Smooth muscle cell (in vitro differentiated cells): Measurements from ENCODE around the gene USP34. TPM values are rescaled to one million over a fixed set of nuclear protein-coding genes. Genes with fewer than 3 reads are reported as not detected.
"Not testable (repeated sequence)": the region's sequence is repeated elsewhere in the genome, so short reads cannot be mapped to it uniquely, and the experiment has no call there.

Source experiments
- DNase-seq: peaks from one replicate; lab custom pipeline; 2025; ENCODE audit not compliant: unreplicated experiment; lab: John Stamatoyannopoulos, UW
- H2AFZ ChIP-seq: fragments of 200-600 bp; sonication (generic); 2 replicates; pipeline ENCODE4 v1.6.0; 2016; ENCODE audit warnings: antibody characterized with exemption, low read depth, mild to moderate bottlenecking
- H3F3A ChIP-seq: fragments of 200-600 bp; sonication (generic); 2 replicates; pipeline ENCODE4 v1.6.0; 2017; ENCODE audit warnings: antibody characterized with exemption, low read depth
- H3K27ac ChIP-seq: fragments of 200-600 bp; sonication (generic); 2 replicates; pipeline ENCODE4 v1.5.1; 2016; ENCODE audit warnings: low read depth, mild to moderate bottlenecking
- H3K27me3 ChIP-seq: fragments of 200-600 bp; sonication (generic); 2 replicates; pipeline ENCODE4 v1.6.1; 2016; ENCODE audit warnings: low read depth, mild to moderate bottlenecking
- H3K36me3 ChIP-seq: fragments of 200-600 bp; sonication (generic); 2 replicates; pipeline ENCODE4 v1.5.1; 2016; ENCODE audit warnings: low read depth
- H3K4me1 ChIP-seq: fragments of 200-600 bp; sonication (generic); 2 replicates; pipeline ENCODE4 v1.5.1; 2016; ENCODE audit warnings: low read depth
- H3K4me2 ChIP-seq: fragments of 200-600 bp; sonication (generic); 2 replicates; pipeline ENCODE4 v1.6.0; 2016; ENCODE audit warnings: mild to moderate bottlenecking
- H3K4me3 ChIP-seq: fragments of 200-600 bp; sonication (generic); 2 replicates; pipeline ENCODE4 v1.5.1; 2016; ENCODE audit warnings: mild to moderate bottlenecking
- H3K79me2 ChIP-seq: fragments of 200-600 bp; sonication (generic); 2 replicates; pipeline ENCODE4 v1.6.0; 2016; ENCODE audit warnings: low read depth, mild to moderate bottlenecking
- H3K9ac ChIP-seq: fragments of 200-600 bp; sonication (generic); 2 replicates; pipeline ENCODE4 v1.6.0; 2016; ENCODE audit warnings: low read depth
- H3K9me3 ChIP-seq: fragments of 200-600 bp; sonication (generic); replicated peaks from 2 replicates; pipeline ENCODE4 v1.5.1; 2016; ENCODE audit warnings: low read depth
- H4K20me1 ChIP-seq: fragments of 200-600 bp; sonication (generic); 2 replicates; pipeline ENCODE4 v1.6.0; 2016; ENCODE audit warnings: low read depth
- CTCF ChIP-seq: fragments of 200-600 bp; sonication (generic); IDR thresholded peaks from 2 replicates; pipeline ENCODE4 v1.5.1; 2017; ENCODE audit warnings: borderline replicate concordance, mild to moderate bottlenecking, antibody characterized with exemption; ENCODE audit not compliant: insufficient read depth, poor library complexity, severe bottlenecking
- WGBS: methylation state at CpG from one replicate; pipeline ENCODE4 v1.1.7; 2016; ENCODE audit warnings: low lambda C conversion rate; 5-methylcytosine and 5-hydroxymethylcytosine counted together
- polyA plus RNA-seq: library from polyadenylated mRNA; unstranded; fragments of >200 nt; fragmentation: Nextera tagmentation; extraction: Ambion mirVana; gene quantifications from 2 replicates; pipeline ENCODE4 v1.2.1, GENCODE V29; 2016
- total RNA-seq: library from RNA; depleted of rRNA; stranded (reverse); fragments of >200 nt; gene quantifications from 2 replicates; pipeline ENCODE4 v1.2.3, GENCODE V29; 2014

USP34 gene
- total and polyA plus RNA-seq, 2 experiments from 2014 or later = 26.4 to 152 TPM

GRCh38 chr2:61210332-61210981 is 260.4 kb downstream of the USP34 start:
- Histone ChIP-seq H3K27ac (no peak overlapping the region), H3K79me2 (no peaks in the 10 kb centered on the region), H3K4me2 (no peak overlapping the region), H3F3A (no peaks in the 10 kb centered on the region), H3K9me3 (no peaks in the 10 kb centered on the region), H3K4me1 (no peaks in the 10 kb centered on the region), H4K20me1 (no peaks in the 10 kb centered on the region), H3K9ac (no peak overlapping the region), H2AFZ (no peak overlapping the region), H3K27me3 (no peaks in the 10 kb centered on the region), H3K36me3 (peaks cover 32% of the 10 kb centered on the region), H3K4me3 (no peak overlapping the region)
- DNase-seq = no peak
- 93% methylated on average over 5 of the region's 5 CpGs for WGBS
- no peak for TF ChIP-seq CTCF

- Histone ChIP-seq H3K9me3 (no peaks in the 10 kb centered on the region), H4K20me1 (no peaks in the 10 kb centered on the region), H3K4me3 (no peak overlapping the region), H3K4me2 (no peak overlapping the region), H3K4me1 (no peaks in the 10 kb centered on the region), H3K27me3 (no peaks in the 10 kb centered on the region), H3K9ac (no peak overlapping the region), H3K27ac (no peak overlapping the region), H3K36me3 (peaks cover 43% of the 10 kb centered on the region), H3F3A (no peaks in the 10 kb centered on the region), H3K79me2 (no peaks in the 10 kb centered on the region), H2AFZ (no peak overlapping the region)
- no peak for DNase-seq
- TF ChIP-seq CTCF = no peak
- WGBS = 58% methylated on average over 7 of the region's 7 CpGs
Observed at GRCh38 chr2:61205132-61205531, 265.8 kb downstream of the USP34 start.

GRCh38 chr2:61196671-61197070 is 274.2 kb downstream of the USP34 start:
- Histone ChIP-seq H3K4me3 (no peak overlapping the region), H3K4me1 (no peaks in the 10 kb centered on the region), H3K9me3 (no peaks in the 10 kb centered on the region), H3K4me2 (no peak overlapping the region), H3K9ac (no peak overlapping the region), H2AFZ (no peak overlapping the region), H3K79me2 (no peaks in the 10 kb centered on the region), H3K27me3 (no peaks in the 10 kb centered on the region), H3K27ac (peak overlapping the region; percentile 29), H4K20me1 (no peaks in the 10 kb centered on the region), H3K36me3 (no peaks in the 10 kb centered on the region), H3F3A (peaks cover 14% of the 10 kb centered on the region)
- 16% methylated on average over 7 of the region's 7 CpGs for WGBS
- DNase-seq = no peak
- TF ChIP-seq CTCF = no peak

- not testable (repeated sequence) for H3K27me3 ChIP-seq, H3K27ac ChIP-seq, H3K9ac ChIP-seq, H3K4me1 ChIP-seq, H2AFZ ChIP-seq, H3K4me3 ChIP-seq, H3K79me2 ChIP-seq, DNase-seq, H4K20me1 ChIP-seq, H3K4me2 ChIP-seq, H3K9me3 ChIP-seq
- Histone ChIP-seq H3F3A (peaks cover 14% of the 10 kb centered on the region), H3K36me3 (peaks cover 11% of the 10 kb centered on the region)
- 97% methylated on average over 15 of the region's 15 CpGs for WGBS
Observed at GRCh38 chr2:61194646-61195045, 276.2 kb downstream of the USP34 start.
